Measurements from ENCODE around the gene PPP1R1B.

The PPP1R1B gene

DNA sequence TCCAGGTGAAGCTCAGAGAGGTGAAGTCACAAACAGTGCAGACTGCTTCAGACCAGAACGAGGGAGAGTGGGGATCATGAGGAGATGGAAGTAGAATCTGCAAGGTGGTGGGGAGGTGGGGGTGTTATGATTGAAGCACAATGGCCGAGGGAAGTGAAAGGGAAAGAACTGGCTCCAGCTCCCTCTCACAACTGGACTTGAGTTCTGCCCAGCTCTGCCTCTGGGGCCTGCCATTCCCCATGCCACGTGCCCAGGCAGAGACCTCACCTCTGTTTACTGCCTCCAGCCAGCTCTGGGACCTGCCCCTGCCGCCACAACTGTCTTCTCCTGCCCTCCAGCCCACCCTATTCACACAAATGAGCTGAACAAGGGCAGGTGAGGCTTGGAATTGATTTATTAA, 44.0 kb downstream of the PPP1R1B start:
- DNase-seq = no peak

DNA sequence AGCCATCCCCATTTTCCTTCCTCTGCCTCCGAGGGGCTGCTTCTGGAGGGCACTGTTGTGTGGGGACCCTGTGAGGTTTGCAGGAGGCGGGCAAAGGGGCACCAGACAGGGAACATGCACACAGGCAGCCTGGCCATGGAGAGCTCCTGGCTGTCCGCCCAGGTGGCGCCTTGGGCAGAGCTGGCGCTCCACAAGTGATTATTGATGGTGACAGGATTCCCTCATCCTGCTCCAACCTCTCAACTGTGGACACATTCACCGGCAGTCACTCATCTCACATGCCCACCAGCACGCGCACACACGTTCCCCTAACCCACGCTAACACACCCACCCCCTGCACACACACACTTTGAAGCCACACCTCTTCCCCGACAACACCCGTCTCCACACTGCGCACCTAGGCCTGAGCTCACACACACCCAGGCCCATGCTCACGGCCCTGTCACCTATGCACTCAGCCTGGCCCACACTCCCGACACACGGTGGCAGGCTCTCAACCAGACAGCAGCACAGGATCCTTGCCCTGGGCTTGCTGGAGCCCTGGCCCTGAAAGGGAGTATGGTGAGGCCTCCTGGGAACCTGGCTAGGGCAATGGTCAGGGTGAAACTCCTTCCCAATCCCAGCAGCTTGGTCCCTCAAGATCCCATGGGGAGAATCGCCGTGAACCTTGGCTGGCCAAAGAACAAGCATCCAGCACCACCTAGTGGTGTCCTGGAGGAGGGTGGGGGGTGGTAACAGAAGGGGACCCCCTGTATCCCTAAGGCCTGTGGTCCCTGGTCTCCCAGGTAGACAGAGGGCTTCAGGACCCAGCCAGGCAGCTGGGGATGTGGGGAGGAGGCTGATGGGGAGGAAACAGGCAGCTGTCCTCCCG, 45.1 kb downstream of the PPP1R1B start:
- DNase-seq = peak in 1 of 2 donors; percentile 44

DNA sequence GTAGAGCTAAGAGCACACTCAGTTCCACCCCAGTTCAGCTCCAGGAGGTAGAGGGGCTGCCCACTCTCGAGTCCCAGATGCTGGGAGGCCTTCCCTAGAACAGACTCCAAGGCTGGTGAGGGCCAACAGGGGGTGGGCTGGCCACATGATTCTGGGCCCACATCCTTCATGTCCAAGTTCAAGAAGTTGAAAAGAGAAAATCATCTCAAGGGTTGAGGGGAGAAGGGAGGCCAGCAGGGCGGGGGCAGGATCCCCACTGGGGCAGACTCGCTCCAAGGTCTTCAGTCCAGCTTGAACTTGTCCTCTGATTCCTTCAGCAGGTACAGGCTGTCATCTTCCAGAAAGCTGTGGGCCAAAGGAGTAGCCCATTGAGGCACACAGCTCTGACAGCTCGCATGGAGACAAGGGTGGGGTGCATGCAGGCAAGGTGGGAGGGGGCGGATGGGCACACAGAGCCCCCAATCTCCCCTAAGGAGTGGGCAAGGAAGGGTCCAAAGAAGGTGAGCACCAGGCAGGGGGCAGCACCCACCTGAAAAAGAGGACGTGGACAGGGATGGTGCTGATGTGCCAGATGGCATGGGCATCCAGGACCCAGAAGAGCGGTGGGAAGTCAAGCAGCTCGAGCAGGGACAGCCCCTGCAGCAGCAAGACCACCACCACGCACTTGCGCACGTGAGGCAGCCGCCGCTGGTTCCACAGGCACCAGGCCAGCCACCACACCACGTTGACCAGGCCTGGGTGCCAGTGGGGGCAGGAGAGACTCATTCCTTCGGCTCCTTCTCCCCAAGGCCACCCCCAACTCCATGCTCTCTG, 46.0 kb downstream of the PPP1R1B start:
- DNase-seq = no peak

DNA sequence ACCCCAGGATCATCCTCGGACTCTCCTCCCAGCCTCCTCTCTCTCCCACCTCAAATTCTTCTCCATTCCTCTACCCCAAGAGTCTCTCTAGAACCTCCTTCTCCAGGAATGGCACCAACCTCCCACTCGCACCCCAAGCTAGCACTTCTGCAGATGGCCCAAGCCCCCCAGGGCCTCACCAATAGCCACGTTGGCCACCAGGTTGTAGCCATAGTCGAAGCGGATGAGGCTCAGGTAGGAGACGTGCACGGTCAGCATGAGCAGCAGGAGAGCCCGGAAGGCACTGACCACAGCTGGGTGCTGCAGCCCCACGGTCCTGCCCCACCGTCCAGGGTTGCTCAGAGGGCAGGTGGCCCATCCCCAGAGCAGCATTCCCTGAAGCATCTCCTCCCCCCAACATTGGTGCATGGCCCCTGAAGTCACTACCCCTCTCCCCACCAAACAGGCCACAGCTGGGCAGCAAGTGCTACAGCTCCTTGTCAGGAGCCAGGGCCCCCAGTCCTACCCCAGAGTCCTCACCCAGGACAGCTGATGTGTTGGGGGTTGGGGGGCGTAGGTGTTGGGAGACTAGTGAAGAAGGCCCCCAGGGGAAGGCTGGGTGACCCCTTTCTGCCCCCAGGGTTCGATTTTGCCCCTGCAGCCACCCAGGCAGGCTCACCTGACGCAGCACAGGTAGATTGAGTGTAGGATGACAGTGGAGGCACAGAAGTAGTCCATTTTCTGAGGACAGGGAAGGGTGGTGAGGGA, 46.8 kb downstream of the PPP1R1B start:
- no peak for DNase-seq

DNA sequence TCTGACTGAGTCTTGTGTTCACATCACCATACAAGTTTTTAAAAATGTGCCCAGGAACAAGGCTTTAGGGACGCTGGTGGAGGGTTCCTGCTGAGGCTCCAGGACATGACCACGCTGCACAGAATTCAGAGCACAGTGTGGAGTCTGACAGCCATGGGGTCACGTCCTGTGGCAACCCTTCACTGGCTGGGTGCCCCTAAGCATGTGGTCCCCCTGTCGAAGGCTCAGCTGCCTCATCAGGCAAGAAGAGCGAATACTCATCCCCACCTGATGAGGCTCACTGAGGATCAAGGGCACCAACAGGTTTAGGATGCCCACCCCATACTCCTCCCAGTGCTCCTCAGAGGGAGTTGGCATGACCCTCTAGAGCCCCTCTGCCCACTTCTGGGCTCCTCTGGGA, 47.4 kb downstream of the PPP1R1B start:
- DNase-seq = no peak

DNA sequence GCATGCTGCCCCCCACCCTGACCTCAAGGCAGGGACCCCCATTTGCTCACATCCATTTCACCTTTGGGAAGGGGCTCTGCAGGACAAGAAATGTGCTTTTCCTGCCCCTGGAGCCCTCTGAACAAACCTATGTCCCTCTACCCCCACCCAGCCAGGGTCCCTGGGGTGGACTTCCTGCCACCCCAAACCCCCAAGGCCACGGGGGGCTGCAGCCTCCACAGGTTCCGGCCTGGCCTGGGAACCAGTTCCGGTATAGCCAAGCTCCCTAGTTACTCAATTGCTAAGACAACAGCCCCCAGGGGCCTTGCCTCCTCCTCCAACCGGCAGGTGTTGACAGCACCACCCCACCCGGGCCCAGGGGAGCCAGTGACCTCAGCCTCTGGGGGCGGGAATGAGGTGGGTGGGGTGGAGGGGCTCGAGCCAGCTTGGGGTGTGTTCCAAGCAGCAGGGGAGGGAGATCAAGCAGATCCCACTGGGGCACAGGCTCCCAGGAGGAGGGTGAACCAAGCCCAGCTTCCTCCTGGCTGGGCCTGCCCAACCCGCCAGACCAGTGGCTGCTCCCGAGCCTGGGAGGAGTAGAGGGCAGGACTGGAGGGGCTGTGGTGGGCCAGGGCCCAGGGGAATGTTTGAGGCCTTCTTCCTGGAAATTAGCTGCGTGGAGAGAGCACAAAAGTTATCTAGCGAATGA, 48.1 kb downstream of the PPP1R1B start:
- DNase-seq = no peak

DNA sequence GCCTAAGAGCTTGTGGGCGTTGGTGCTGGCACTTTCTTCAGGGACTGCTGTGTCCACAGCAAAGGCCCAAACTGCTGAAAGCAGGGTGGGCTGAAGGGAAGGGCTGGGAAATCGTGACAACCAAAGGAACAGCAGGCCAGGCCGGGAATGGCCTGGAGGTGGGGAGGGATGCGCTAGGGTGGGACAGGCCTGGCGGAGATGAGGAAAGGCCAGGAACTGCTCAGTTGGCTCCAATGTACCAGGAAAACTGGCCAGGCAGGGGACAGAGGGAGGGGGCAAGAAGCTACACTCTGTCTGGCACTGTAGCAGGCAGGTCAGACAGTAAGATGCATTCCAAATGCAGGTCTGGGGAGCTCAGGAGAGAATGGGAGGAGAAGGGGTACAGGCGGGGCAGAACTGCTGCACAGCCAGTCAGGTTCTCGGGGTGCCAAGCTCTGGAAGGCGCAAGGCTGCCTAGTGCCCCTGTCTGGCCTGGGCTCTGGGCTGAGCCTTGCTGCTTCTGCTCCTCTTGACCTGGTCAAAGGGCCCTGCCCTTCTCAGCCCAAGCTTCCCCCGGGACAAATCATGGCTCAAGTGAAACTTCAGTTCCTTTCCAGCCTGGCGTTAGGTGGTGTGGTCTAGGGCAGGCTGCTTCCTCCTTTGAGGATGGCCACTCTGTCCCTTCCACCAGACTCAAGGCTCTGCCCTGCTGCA, 48.8 kb downstream of the PPP1R1B start:
- DNase-seq = no peak

DNA sequence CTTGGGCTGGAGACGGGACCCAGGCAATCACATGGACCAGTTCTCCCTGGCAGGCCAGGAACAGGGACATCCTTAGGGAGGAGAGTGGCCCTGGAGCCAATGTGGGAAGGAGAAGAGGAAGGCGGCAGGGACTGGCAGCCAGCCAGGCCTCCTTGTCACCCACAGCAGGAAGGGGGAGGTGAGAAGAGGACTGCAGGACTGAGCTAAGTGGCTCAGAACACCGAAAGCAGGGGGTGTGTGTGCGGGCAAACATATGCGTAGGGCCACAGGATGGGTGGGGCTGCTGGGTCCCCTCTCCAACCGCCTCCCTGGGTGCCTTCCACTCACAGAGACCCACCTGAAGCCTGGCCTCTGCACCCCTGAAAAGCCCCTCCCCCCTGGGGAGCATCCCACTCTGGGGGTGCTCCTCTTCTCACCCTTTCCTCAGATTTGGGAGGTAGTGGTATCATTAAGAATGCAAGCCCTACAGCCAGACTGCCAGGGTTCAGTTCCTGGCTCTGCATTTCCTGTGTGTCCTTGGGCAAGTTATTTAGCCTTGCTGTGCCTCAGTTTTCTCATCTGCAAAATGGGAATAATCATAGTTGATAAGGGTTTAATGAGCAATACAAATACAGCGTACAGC, 49.6 kb downstream of the PPP1R1B start:
- peak; percentile 22 to 60 for DNase-seq

DNA sequence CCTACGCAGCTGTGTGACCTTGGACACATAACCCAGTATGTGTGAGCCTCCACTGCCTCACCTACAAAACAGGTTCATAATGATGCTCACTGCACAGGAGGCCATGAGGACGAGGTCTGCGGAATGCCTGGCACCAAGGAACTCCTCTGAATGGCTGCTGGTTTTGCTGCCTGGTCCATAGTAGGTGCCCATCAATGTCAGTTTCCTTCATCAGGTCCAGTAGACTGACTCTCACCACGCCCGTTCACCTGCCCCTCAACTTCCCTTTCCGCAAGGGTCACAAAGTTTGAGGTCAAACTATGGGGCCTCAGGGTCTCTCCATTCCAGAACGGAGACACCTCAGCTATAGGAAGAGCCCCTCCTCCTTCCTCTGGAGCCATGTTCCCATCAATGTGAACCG, 50.3 kb downstream of the PPP1R1B start:
- DNase-seq = no peak

DNA sequence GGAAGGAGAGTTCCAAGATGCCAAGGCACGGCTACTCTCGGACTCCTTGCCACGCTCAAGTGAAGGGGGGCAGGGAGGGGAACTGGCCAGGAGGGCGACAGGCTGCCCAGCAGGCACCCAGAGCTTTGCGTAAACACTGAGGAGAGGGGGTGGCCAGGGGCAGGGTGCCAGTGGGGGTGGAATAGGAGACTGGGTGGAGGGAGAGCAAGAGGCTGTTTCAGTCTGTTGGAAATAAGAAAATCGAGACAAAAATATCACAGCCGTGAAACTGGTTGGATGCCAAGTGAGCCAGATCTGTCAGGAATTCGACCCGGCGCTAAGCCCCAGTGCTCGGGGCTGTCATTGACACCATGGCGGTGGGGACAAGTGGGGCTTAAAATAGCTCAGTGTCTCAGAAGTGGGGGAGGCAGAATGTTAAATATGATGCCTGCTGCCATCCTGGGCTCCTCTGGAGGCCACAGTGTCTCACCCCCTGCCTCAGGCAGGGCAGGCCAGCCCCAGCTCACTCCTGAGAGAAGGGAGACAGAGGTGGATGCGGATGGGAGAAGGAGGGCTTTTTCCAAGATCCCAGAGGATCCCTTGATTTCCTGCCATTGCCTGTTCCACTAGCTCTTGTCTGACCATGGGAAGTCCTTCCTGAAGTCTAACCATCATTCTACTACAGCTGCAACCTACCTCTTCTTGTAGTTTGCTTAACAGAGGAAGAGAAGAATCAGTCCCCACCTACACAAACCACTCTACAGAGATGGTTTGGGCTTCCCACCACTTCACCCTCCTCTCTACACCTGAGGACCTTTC, 51.0 kb downstream of the PPP1R1B start:
- no peak for DNase-seq

DNA sequence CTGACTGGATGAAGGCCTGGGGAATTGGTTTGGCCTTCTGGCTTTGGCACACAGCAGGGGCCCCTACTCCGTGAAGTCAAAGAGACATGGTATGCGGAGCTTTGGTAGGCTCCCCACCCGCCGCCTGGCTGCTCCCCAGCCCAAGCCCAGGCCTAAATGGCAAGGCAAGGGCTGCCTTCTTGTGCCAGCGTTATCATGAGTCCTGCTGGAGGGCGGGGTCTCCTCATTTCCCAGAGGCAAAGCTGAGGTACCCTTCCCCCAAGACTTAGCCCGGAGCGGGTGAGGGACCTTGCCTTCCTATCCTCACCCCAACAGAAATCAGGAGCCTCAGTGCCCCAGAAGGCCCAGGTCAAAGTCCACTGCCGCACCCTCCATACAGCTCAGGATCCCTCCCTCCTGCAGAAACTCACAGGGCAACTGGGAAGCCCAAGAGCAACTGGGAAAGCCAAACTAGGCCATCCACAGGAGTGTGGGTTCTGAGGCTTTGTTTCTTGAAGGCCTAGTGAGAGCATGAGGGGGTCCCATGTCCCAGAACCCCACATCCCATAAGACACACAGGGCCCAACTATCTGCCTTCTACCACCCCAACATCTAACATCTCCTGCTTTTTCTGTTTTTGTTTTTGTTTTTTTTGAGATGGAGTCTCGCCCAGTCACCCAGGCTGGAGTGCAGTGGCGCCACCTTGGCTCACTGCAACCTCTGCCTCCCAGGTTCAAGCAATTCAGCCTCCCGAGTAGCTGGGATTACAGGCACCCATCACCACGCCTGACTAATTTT, 51.8 kb downstream of the PPP1R1B start:
- no peak for DNase-seq

DNA sequence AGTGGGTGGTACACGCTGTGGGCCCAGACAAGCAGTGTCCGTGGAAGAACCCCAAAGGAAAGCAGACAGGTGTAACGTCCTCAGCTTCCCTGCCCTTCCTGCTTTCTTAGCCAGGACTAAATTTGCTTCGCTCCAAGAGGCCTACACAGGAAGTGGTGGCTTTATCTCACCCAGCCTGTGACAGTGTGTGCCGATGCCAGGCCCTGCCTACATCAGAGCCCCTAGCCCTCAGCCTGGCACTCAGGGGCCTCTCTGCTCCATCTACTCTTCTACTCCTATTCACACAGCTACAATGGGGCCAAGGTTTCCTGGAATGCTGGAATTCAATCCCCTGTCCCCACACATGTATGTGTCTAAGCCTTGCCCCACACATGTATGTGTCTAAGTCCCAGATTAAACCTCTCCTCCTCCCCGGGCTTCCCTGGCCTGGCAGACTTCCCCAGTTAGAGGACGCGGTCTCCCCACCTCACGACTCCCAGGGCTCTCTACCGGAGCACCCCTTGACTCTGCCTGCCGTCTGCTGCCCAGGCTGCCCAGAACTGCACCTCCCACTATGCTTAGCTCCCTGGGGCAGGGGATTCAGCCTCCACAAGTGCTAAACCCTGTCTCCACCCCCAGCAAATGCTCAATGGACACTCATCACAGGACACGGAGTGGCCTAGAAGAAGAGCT, 52.9 kb downstream of the PPP1R1B start:
- DNase-seq = no peak

DNA sequence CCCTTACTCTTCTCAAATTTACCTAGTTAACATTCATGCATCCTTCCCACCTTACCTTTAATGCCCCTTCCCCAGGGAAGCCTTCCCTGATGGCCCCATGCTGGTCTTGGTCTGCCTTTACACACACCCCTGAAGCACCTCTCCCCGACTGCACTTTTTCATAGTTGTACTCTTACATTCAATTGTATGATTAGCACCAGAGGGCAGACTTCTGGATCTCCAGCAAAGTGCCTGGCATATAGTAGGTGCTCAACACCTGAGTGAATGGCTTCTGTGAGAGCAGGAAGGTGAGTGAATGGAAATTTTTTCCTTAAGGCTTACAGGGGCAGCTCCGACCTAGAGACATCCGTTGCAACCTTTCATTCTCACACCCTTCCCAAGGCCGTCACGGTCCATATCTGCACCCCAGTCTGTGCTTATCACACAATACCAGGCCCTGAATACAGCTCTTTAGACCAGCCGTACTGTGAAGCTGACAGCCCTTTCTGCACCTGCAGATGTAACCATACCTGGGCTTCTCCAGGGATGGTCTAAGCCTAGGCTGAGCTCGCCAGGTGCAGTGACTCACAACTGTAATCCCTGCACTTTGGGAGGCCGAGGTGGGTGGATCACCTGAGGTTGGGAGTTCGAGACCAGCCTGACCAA, 56.7 kb downstream of the PPP1R1B start:
- no peak for DNase-seq

DNA sequence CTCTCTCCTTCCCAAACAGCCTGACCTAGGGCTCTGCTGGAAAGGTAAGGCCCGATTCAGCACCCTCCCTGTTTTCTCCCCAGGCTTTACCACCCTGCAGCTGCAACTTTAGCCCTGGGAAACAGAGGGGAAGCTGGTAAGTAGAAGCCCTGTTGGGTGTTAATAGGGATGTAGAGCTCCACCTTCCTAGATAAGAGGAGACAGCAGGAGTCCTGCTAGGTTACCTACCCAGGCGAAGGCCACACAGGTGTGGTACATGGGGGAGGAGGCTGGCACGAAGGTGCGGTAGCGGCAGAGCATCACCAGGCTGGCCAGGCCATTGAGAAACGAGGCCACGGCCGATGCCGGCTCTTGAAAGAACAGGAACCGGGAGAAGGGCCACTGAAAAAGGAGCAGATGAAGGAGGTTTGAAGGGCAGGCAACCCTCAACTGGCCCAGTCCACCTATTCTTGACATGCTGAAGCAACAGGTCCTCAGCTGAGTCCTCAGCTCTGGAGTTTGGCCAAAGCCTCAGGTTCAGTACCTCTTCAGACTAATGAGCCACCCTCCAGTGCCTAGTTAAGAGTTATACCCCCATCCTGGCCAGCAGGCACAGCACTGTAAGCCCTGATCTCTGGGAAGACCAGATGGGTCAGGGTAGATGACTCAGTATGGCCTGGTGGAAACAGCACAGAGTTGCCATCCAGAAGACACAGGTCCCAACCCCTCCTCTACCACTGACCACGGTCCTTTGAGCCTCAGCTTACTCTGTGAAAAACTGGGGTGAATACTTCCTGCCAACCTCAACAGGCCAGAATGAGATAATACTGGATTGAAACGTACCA, 57.8 kb downstream of the PPP1R1B start:
- DNase-seq = no peak
